ENCODE data around the gene GCSAML.
"Not testable (repeated sequence)": the region's sequence is repeated elsewhere in the genome, so short reads cannot be mapped to it uniquely, and the experiment has no call there.

The GCSAML gene

DNA sequence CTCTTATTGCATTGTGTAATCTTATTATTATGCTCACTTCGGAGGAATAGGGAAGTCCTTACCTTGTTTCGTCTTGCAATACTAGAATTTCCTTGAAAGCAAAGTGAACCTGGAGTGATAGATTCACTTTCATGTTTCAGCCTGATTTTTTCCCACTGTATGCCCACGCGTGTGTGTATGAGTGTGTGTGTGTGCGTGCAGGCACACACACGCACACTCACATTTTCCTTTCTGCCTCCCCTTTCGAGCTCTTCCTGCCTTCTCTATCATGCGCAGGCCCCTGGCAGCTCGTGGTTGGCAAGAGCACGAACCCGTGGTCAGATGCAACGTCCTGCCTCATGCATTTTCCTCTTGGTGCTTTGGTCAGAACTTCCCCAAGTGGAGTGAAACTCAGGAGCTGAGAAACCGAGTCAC is at the start of gene GCSAML:
TSS of gene GCSAML (plus strand) at position 366 of the 414 bp plus-strand sequence. CDS start 58 bp downstream, outside the sequence.
- DNase-seq (ENCODE audit: low read depth) = no peak
- H3K27me3 ChIP-seq (replicated peaks; ENCODE audit: control insufficient read depth, insufficient read depth, low read length) = no peaks in the 10 kb centered on the region
- no peak within 1 kb of the TSS for H3K4me3 ChIP-seq (ENCODE audit: low read length)
- no peaks in the 10 kb centered on the region for H3K36me3 ChIP-seq (ENCODE audit: control insufficient read depth, insufficient read depth, low read length, severe bottlenecking)
- H3K4me1 ChIP-seq (ENCODE audit: control insufficient read depth, insufficient read depth, low read length) = no peaks in the 10 kb centered on the region
- H3K9ac ChIP-seq (ENCODE audit: low read length) = no peak within 1 kb of the TSS
- H3K9me3 ChIP-seq (ENCODE audit: control insufficient read depth, low read length) = no peaks in the 10 kb centered on the region

- H3K4me3 ChIP-seq (ENCODE audit: low read length) = no peak overlapping the region
- no peaks in the 10 kb centered on the region for H3K9me3 ChIP-seq (ENCODE audit: control insufficient read depth, low read length)
- H3K36me3 ChIP-seq (ENCODE audit: control insufficient read depth, insufficient read depth, low read length, severe bottlenecking) = no peaks in the 10 kb centered on the region
- no peaks in the 10 kb centered on the region for H3K4me1 ChIP-seq (ENCODE audit: control insufficient read depth, insufficient read depth, low read length)
- H3K27me3 ChIP-seq (replicated peaks; ENCODE audit: control insufficient read depth, insufficient read depth, low read length) = no peaks in the 10 kb centered on the region
- no peak for DNase-seq (ENCODE audit: low read depth)
- no peak overlapping the region for H3K9ac ChIP-seq (ENCODE audit: low read length)
Measured at GRCh38 chr1:247500865-247501264, 48.1 kb upstream of the GCSAML start.

GRCh38 chr1:247506831-247507230 is 42.1 kb upstream of the GCSAML start:
- H3K4me3 ChIP-seq (ENCODE audit: low read length) = no peak overlapping the region
- no peak for DNase-seq (ENCODE audit: low read depth)
- no peaks in the 10 kb centered on the region for H3K4me1 ChIP-seq (ENCODE audit: control insufficient read depth, insufficient read depth, low read length)
- H3K27me3 ChIP-seq (replicated peaks; ENCODE audit: control insufficient read depth, insufficient read depth, low read length) = no peaks in the 10 kb centered on the region
- no peaks in the 10 kb centered on the region for H3K36me3 ChIP-seq (ENCODE audit: control insufficient read depth, insufficient read depth, low read length, severe bottlenecking)
- no peak overlapping the region for H3K9ac ChIP-seq (ENCODE audit: low read length)
- H3K9me3 ChIP-seq (ENCODE audit: control insufficient read depth, low read length) = no peaks in the 10 kb centered on the region

- no peak overlapping the region for H3K4me3 ChIP-seq (ENCODE audit: low read length)
- DNase-seq (ENCODE audit: low read depth) = no peak
- H3K9ac ChIP-seq (ENCODE audit: low read length) = no peak overlapping the region
- H3K9me3 ChIP-seq (ENCODE audit: control insufficient read depth, low read length) = no peaks in the 10 kb centered on the region
- no peaks in the 10 kb centered on the region for H3K4me1 ChIP-seq (ENCODE audit: control insufficient read depth, insufficient read depth, low read length)
- no peaks in the 10 kb centered on the region for H3K36me3 ChIP-seq (ENCODE audit: control insufficient read depth, insufficient read depth, low read length, severe bottlenecking)
- H3K27me3 ChIP-seq (replicated peaks; ENCODE audit: control insufficient read depth, insufficient read depth, low read length) = no peaks in the 10 kb centered on the region
Measured at GRCh38 chr1:247517795-247518612, 30.9 kb upstream of the GCSAML start.

DNA sequence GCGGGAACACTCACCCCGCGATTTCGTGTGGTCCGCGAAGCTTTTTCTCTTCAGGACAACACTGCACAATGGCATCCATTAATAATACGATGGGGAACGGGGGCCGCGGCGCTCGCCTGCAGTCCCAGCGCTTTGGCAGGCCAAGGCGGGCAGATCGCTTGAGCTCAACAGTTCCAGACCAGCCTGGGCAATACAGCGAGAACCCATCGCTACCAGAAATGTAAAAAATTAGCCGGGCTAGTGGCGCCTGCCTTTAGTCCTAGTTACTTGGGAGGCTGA is 30.4 kb upstream of the GCSAML start:
- no peaks in the 10 kb centered on the region for H3K27me3 ChIP-seq (replicated peaks; ENCODE audit: control insufficient read depth, insufficient read depth, low read length)
- no peaks in the 10 kb centered on the region for H3K4me1 ChIP-seq (ENCODE audit: control insufficient read depth, insufficient read depth, low read length)
- H3K9ac ChIP-seq (ENCODE audit: low read length) = no peak overlapping the region
- no peaks in the 10 kb centered on the region for H3K36me3 ChIP-seq (ENCODE audit: control insufficient read depth, insufficient read depth, low read length, severe bottlenecking)
- no peak for DNase-seq (ENCODE audit: low read depth)
- H3K4me3 ChIP-seq (ENCODE audit: low read length) = no peak overlapping the region
- no peaks in the 10 kb centered on the region for H3K9me3 ChIP-seq (ENCODE audit: control insufficient read depth, low read length)

DNA sequence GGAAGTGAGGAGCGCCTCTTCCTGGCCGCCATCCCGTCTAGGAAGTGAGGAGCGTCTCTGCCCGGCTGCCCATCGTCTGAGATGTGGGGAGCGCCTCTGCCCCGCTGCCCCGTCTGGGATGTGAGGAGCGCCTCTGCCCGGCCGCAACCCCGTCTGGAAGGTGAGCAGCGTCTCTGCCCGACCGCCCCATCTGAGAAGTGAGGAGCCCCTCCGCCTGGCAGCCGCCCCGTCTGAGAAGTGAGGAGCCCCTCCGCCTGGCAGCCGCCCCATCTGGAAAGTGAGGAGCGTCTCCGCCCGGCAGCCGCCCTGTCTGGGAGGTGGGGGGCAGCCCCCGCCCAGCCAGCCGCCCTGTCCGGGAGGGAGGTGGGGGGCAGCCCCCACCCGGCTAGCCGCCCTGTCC is 27.0 kb upstream of the GCSAML start:
- not testable (repeated sequence) for H3K4me1 ChIP-seq (ENCODE audit: control insufficient read depth, insufficient read depth, low read length); H3K9me3 ChIP-seq (ENCODE audit: control insufficient read depth, low read length); H3K27me3 ChIP-seq (replicated peaks; ENCODE audit: control insufficient read depth, insufficient read depth, low read length); H3K36me3 ChIP-seq (ENCODE audit: control insufficient read depth, insufficient read depth, low read length, severe bottlenecking); H3K4me3 ChIP-seq (ENCODE audit: low read length); DNase-seq (ENCODE audit: low read depth); H3K9ac ChIP-seq (ENCODE audit: low read length)

- no peak for DNase-seq (ENCODE audit: low read depth)
- Histone ChIP-seq H3K9ac (ENCODE audit: low read length) (no peak overlapping the region), H3K4me1 (ENCODE audit: control insufficient read depth, insufficient read depth, low read length) (no peaks in the 10 kb centered on the region), H3K36me3 (ENCODE audit: control insufficient read depth, insufficient read depth, low read length, severe bottlenecking) (no peaks in the 10 kb centered on the region), H3K9me3 (ENCODE audit: control insufficient read depth, low read length) (no peaks in the 10 kb centered on the region), H3K4me3 (ENCODE audit: low read length) (no peak overlapping the region), H3K27me3 (replicated peaks; ENCODE audit: control insufficient read depth, insufficient read depth, low read length) (no peaks in the 10 kb centered on the region)
Measured at GRCh38 chr1:247528812-247529474, 20.0 kb upstream of the GCSAML start.

GRCh38 chr1:247529771-247530355 is 19.1 kb upstream of the GCSAML start:
- no peak for DNase-seq (ENCODE audit: low read depth)
- no peak overlapping the region for H3K9ac ChIP-seq (ENCODE audit: low read length)
- H3K36me3 ChIP-seq (ENCODE audit: control insufficient read depth, insufficient read depth, low read length, severe bottlenecking) = no peaks in the 10 kb centered on the region
- H3K27me3 ChIP-seq (replicated peaks; ENCODE audit: control insufficient read depth, insufficient read depth, low read length) = no peaks in the 10 kb centered on the region
- H3K4me3 ChIP-seq (ENCODE audit: low read length) = no peak overlapping the region
- H3K4me1 ChIP-seq (ENCODE audit: control insufficient read depth, insufficient read depth, low read length) = no peaks in the 10 kb centered on the region
- H3K9me3 ChIP-seq (ENCODE audit: control insufficient read depth, low read length) = no peaks in the 10 kb centered on the region

DNA sequence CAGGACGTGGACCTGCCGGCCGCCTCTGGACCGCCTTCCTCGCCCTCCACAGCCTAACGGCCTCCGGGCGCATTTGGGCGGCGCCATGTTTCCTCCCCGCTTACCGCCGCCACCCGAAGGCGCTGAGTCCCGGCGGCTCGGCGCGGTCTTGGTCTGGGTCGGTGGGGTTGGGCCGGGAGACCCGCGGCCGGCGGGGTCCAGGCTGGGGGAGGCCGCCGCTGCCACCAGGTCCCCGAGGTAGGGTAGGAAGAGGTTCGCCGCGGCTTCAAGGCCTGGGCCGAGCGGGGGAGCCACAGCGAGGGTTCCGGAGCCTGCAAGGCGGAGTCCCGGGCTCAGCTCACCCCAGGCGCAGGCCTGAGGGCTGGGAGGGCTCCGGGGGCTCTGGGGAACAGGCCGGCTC is 18.1 kb upstream of the GCSAML start:
- Histone ChIP-seq H3K9me3 (ENCODE audit: control insufficient read depth, low read length) (no peaks in the 10 kb centered on the region), H3K4me3 (ENCODE audit: low read length) (no peak overlapping the region), H3K36me3 (ENCODE audit: control insufficient read depth, insufficient read depth, low read length, severe bottlenecking) (no peaks in the 10 kb centered on the region), H3K4me1 (ENCODE audit: control insufficient read depth, insufficient read depth, low read length) (no peaks in the 10 kb centered on the region), H3K9ac (ENCODE audit: low read length) (no peak overlapping the region), H3K27me3 (replicated peaks; ENCODE audit: control insufficient read depth, insufficient read depth, low read length) (no peaks in the 10 kb centered on the region)
- DNase-seq (ENCODE audit: low read depth) = no peak

DNA sequence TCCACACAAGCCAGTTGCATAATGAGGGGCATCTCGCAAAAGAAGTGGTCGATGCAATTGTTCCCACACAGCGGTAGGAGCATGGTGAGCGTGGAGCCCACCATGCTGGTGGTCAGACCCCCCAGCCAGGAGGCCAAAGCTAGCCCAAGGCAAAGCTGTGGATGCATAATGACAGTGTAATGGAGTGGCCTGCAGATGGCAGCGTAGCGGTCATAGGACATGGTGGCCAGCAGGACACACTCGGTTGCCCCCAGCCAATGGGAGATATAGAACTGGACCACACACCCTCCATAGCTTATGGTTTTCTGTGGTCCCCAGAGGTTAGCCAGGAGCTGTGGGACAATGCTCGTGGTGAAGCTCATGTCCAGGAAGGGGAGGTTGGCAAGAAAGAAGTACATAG is 17.0 kb upstream of the GCSAML start:
- H3K4me1 ChIP-seq (ENCODE audit: control insufficient read depth, insufficient read depth, low read length) = no peaks in the 10 kb centered on the region
- DNase-seq (ENCODE audit: low read depth) = no peak
- no peaks in the 10 kb centered on the region for H3K27me3 ChIP-seq (replicated peaks; ENCODE audit: control insufficient read depth, insufficient read depth, low read length)
- no peak overlapping the region for H3K4me3 ChIP-seq (ENCODE audit: low read length)
- H3K9ac ChIP-seq (ENCODE audit: low read length) = no peak overlapping the region
- H3K36me3 ChIP-seq (ENCODE audit: control insufficient read depth, insufficient read depth, low read length, severe bottlenecking) = no peaks in the 10 kb centered on the region
- H3K9me3 ChIP-seq (ENCODE audit: control insufficient read depth, low read length) = no peaks in the 10 kb centered on the region

- no peak overlapping the region for H3K9ac ChIP-seq (ENCODE audit: low read length)
- H3K27me3 ChIP-seq (replicated peaks; ENCODE audit: control insufficient read depth, insufficient read depth, low read length) = no peaks in the 10 kb centered on the region
- no peaks in the 10 kb centered on the region for H3K36me3 ChIP-seq (ENCODE audit: control insufficient read depth, insufficient read depth, low read length, severe bottlenecking)
- H3K9me3 ChIP-seq (ENCODE audit: control insufficient read depth, low read length) = peaks cover 4% of the 10 kb centered on the region
- no peak overlapping the region for H3K4me3 ChIP-seq (ENCODE audit: low read length)
- H3K4me1 ChIP-seq (ENCODE audit: control insufficient read depth, insufficient read depth, low read length) = no peaks in the 10 kb centered on the region
- no peak for DNase-seq (ENCODE audit: low read depth)
Measured at GRCh38 chr1:247535402-247535801, 13.5 kb upstream of the GCSAML start.
